NCI-H446 (cell line): ENCODE results near the gene BACE2.

Experiments
- DNase-seq, 2 experiments: peaks; one replicate each; lab custom pipeline; 2025; lab: John Stamatoyannopoulos, UW

The BACE2 gene

DNA sequence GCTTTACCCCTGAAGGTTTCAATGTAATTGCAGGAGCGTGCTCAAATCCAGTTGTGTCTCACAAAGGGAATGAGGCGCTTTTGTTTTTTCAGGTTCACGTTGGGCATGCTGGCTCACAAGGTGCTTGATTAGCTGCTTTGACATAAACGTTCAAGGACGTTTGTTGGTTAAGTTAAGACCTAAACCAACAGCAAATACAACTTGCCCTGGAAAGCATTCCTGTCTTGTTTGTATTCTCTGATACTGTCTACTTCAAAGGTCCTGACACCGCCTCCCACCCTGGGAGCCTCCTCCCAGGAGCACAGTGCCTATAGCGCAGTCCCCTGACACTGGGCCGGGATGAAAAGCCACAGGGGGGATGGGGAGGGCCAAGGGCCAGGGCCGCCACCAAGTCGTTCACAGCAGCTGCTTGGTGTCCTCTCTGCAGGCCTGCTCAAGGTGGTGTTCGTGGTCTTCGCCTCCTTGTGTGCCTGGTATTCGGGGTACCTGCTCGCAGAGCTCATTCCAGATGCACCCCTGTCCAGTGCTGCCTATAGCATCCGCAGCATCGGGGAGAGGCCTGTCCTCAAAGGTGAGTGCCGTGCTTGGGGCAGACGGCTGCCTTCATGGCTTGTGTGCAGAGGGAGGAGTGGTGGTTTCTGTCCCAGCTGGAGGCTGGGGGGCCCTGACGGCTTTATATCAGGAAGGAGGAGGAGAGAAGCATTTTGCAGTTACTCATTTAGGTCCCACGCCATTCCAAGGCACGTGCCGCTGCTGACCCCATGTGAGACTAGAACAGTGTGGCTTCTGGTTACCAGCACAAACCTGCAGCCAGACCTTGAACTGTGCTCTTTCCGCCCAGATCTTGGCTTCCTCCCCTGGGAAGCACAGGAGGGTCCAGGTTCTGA, 154.8 kb downstream of the BACE2 start:
- DNase-seq: no peak

DNA sequence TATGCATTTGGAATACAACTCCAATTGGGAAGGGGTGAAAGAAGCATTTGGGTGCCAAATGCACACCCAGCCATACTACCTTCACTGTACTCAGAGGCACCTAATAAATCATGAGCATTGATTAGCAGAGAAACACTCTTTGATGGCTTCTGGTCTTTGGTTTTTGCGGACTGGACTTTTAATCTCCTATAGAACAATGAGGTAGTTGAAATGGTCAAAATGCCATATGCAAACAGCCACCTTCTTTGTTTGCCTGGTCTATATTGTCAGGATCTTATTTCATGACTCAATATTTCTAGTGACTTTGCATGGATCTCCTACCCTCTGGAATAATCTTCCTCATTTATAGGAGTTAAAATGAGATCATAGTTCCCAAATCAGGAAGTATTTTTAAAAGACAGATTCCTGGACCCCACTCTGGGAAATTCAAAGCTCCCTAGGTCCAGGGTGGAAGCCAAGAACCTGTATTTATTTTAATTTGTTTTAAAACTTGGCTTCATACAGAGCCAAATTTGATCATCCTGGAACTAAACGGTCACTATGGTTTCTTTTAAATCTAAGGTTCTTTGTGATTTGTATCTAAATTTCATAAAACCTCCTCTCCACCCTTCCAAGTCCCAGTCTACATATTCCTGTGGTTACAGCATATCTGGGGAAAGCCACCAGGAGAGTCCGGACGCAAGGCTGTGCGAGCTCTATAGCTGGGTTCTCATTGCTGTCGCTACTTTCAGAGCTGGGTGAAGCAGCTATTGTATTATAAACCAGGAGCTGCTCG, 157.4 kb downstream of the BACE2 start:
- no peak for DNase-seq

DNA sequence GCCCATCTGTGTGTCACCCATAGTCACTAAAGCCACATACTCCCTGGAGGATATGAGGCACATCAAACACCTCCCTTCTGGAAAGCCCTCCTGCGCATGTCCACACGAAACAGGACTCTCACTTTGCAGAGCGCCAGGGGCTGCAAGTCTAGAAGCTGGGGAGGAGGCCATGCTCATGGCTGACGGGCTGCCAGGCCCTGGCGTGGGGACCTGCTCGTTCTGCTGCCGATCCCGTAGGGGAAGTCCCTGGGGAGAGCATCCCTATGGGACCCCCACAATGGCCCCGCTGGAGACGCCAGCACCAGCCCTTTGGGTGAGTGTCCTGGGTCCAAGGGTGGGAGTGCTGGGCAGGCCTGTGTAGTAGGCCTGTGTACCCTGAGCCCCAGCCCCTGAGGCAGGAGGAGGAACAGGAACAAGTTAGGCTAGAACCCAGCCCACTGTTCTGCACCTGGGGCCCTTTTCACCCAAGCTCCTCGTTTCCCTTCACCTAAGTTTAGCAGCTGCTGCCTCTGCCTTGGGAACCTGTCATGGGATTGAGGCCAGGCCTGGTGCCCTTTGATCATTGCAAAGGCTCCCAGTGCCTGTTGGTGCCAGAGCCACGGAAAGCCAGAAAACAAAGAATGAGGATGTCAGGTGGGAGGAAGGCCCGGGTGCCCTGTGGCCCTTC, 158.6 kb downstream of the BACE2 start:
- no peak for DNase-seq

DNA sequence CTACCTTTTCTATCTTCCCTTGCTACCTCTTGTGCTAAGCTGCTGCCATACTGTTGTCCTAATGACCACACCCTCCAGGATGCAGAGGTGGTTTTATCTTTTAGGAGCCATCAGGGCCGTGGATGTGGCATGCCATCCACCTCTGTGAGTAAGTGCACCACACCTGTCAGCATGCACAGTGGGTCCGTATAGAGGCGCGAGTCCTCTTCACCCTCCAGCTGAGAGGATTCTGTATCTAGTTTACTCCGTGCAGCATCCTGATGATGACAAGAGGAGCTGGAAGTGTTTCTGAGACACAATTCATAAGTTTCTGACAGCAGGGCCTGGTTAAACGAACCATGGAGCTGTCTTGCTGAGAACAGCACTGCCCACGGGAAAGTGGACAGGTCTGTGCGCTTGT, 159.8 kb downstream of the BACE2 start:
- DNase-seq: no peak

DNA sequence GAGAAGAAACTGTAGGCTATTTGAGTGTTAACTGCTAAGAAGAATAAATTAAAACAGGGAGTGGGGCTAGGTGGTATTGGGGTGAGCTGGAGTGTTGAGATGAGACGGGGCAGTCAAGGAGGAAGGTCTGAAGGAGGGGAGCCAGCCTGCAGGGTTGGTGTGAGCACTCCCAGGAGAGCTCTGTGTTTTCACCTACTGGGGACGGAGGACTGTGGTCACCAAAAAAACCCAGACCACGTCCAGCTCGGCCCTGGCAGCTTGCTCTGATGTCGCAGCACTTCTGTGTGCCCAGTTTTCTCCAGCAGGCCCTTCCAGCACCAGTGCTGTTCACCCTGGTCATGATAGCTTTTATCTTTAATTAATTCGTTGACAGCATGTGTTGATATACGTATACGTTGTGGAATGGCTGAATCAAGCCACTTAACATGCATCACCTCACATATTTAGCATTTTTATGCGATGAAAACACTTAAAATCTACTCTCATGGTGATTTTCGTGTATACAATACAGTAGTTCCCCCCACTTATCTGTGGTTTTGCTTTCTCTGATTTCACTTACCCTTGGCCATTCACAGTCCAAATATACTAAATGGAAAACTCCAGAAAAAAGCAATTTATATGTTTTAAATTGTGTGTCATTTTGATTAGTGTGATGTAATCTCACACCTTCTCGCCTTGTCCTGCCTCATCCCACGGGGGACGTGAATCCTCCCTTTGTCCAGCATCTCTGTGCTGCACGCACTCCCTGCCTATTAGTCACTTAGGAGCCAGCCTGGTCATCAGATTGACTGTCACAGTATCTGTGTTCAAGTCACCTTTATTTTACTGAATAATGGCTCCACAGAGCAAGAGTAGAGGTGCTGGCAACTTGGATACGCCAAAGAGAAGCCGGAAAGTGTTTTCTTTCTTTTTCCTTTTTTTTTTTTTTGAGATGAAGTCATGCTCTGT, 161.0 kb downstream of the BACE2 start:
- DNase-seq: no peak
